Measurements from ENCODE around the gene RASL11B.

DNA sequence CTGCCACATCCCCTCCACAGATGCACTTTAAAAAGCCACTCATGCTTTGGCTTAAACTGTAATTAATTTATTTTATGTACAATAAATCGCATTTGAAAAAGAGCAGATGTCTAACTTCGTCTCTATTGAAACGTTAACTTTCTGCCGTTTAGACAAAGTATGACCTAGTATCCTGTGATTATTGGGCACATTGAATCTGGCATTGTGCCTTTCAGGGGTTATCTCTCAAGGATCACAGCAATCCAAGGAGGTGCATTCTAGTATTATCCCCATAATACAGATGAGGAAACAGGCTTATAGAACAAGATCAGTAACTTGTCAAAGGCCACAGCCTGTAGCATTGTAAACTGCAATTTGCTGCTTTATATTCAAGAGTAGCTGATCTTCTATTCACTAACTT is 4.6 kb downstream of the RASL11B start:
- no peak for TF ChIP-seq RAD51 (IDR thresholded peaks at IDR 0.05; ENCODE audit: borderline replicate concordance, low read depth)
- no peak for TF ChIP-seq FOSL1 (tag; conservative IDR thresholded peaks at IDR 0.05)
- TF ChIP-seq MAFK (IDR thresholded peaks at IDR 0.05; ENCODE audit: low read length): no peak
- TF ChIP-seq EP300 (IDR thresholded peaks at IDR 0.05; ENCODE audit: low read length): no peak
- TF ChIP-seq RBM14 (IDR thresholded peaks at IDR 0.05; ENCODE audit: borderline replicate concordance, insufficient read depth, low read depth, low read length): no peak
- no peak for TF ChIP-seq ZBTB7A (IDR thresholded peaks at IDR 0.05; ENCODE audit: borderline replicate concordance, control insufficient read depth, low read depth, low read length)
- no peak for TF ChIP-seq GTF2E2 (tag; IDR thresholded peaks at IDR 0.05)

All from K562 (cell line).